Lower lobe of right lung (tissue), 2 donors: ENCODE data around the gene USP25. TPM values are rescaled to one million over a fixed set of nuclear protein-coding genes. Genes with fewer than 3 reads are reported as not detected.

Experiments
- ATAC-seq, 2 donors: fragments of 200-7000 bp; cut with Tn5 transposase; one replicate each; pipeline ENCODE4 v1.9.1; 2020 to 2022; ENCODE audit warnings: mild to moderate bottlenecking in 2 of 2, moderate library complexity in 2 of 2
- DNase-seq: peaks from one replicate; pipeline ENCODE4 v3.0.0-alpha.2; 2020
- H3K27ac ChIP-seq: fragments of 200-600 bp; one replicate; pipeline ENCODE4 v1.8.0; 2022
- H3K27me3 ChIP-seq: fragments of 200-600 bp; one replicate; pipeline ENCODE4 v1.8.0; 2022; ENCODE audit warnings: low read depth
- H3K36me3 ChIP-seq: fragments of 200-600 bp; one replicate; pipeline ENCODE4 v1.8.0; 2022; ENCODE audit warnings: mild to moderate bottlenecking
- H3K4me1 ChIP-seq: fragments of 200-600 bp; one replicate; pipeline ENCODE4 v1.8.0; 2022
- H3K4me3 ChIP-seq: fragments of 200-600 bp; one replicate; pipeline ENCODE4 v1.8.0; 2022; ENCODE audit warnings: mild to moderate bottlenecking
- H3K9me3 ChIP-seq: fragments of 200-600 bp; one replicate; pipeline ENCODE4 v1.8.0; 2022
- intact Hi-C: fragments of 100-400 bp; cut with DNase I; formaldehyde crosslinking; loops from one replicate; pipeline ENCODE4 v1.11.0; 2022
- total RNA-seq: library from RNA; stranded (reverse); fragmentation: NEBNext Ultra II Directional; extraction: Animal tissue kit (Norgen Biotek cat#: 25700); gene quantifications from one replicate; pipeline ENCODE4 v1.2.1, GENCODE V29; 2021
- TF ChIP-seq, protein P1 (sequence below): fragments of 200-600 bp; IDR thresholded peaks from one replicate; pipeline ENCODE4 v1.8.0; 2022; ENCODE audit warnings: antibody characterized with exemption, mild to moderate bottlenecking
- donor health status: DM: no; HTN: yes; CAD: no; lungs with severe emphysema.

The USP25 gene
- total RNA-seq, 1 donor from 2014 or later = 74.4 TPM

DNA sequence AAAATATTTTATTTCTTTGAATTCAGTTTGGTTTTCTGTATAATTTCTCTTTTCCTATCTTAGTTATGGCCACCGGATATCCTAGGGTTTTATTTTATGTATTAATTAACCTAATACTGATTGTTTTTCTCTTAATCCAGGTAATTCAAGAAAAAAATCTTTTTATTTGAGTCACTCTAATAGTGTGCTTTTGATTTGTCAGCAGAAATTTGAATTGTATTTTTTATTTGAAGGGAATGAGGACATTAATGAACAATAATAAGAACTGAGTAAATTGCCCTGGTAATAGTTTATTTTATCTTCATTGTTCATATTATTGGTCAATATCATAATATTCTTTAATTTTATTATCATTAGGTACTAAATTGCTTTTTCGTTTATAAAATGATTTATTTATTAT is 120.1 kb downstream of the USP25 start:
- ATAC-seq = no peak
- no peak overlapping the region for H3K4me3 ChIP-seq
- H3K27ac ChIP-seq = no peak overlapping the region

DNA sequence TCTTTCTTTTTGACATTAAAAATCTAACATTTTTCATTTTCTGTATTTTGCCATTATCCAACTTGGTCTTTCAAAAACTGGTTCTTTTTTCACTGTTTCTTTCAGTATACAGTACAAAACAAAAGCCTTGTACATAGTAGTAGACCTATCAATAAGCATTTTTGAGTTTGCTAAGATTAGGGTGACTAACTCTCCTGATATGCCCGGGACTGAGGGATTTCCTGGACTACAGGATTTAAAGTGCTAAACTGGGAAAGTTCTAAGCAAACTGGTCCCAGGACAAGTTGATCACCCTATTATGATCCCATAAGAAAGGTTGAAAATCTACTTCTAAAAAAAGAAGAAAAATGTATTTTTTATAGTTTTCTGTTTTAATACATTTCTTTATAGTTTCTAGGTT is 120.9 kb downstream of the USP25 start:
- Histone ChIP-seq H3K9me3 (no peaks in the 10 kb centered on the region), H3K4me1 (no peaks in the 10 kb centered on the region), H3K36me3 (peaks cover 10% of the 10 kb centered on the region), H3K27me3 (no peaks in the 10 kb centered on the region), H3K4me3 (no peak overlapping the region), H3K27ac (no peak overlapping the region)
- TF ChIP-seq, protein P1, sequence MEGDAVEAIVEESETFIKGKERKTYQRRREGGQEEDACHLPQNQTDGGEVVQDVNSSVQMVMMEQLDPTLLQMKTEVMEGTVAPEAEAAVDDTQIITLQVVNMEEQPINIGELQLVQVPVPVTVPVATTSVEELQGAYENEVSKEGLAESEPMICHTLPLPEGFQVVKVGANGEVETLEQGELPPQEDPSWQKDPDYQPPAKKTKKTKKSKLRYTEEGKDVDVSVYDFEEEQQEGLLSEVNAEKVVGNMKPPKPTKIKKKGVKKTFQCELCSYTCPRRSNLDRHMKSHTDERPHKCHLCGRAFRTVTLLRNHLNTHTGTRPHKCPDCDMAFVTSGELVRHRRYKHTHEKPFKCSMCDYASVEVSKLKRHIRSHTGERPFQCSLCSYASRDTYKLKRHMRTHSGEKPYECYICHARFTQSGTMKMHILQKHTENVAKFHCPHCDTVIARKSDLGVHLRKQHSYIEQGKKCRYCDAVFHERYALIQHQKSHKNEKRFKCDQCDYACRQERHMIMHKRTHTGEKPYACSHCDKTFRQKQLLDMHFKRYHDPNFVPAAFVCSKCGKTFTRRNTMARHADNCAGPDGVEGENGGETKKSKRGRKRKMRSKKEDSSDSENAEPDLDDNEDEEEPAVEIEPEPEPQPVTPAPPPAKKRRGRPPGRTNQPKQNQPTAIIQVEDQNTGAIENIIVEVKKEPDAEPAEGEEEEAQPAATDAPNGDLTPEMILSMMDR = no peak
- DNase-seq (no peak), ATAC-seq (peak in 1 of 2 donors; percentile 49)
- intact Hi-C loops = no loop called here

More for the DNA sequence above, 120.1 kb downstream of the USP25 start:
- Histone ChIP-seq H3K4me1 (no peaks in the 10 kb centered on the region), H3K9me3 (no peaks in the 10 kb centered on the region), H3K27me3 (no peaks in the 10 kb centered on the region), H3K36me3 (peaks cover 10% of the 10 kb centered on the region)
- DNase-seq = no peak
- intact Hi-C loops = loop anchor here (10.0 kb wide), 1 partner anchor 115 kb away; no protein-coding TSS in a partner anchor
- TF ChIP-seq, protein P1 = no peak

DNA sequence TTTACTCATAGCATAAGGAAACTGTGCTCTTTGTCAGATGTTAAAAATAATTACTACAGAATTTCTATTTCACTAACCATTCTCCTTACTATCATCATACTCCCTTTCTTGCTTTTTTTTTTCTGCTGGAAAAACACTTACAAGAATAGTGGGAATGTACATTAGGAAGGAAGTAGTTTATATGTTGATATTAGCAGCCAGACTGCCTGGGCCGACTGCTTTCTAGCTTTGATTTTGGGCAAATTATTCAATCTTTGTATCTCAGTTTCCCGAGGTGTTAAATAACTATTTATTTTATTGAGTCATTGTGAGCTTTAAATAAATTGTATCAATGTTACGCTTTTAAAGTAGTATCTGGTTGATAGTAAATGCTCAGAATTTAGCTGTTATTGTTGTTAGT is 122.4 kb downstream of the USP25 start:
- TF ChIP-seq, protein P1 = no peak
- intact Hi-C loops = no loop called here
- H3K36me3 ChIP-seq = peaks cover 10% of the 10 kb centered on the region
- ATAC-seq (no peak), DNase-seq (no peak)
- H3K27me3 ChIP-seq = no peaks in the 10 kb centered on the region
- H3K4me3 ChIP-seq = no peak overlapping the region
- no peaks in the 10 kb centered on the region for H3K4me1 ChIP-seq
- H3K9me3 ChIP-seq = no peaks in the 10 kb centered on the region
- no peak overlapping the region for H3K27ac ChIP-seq

DNA sequence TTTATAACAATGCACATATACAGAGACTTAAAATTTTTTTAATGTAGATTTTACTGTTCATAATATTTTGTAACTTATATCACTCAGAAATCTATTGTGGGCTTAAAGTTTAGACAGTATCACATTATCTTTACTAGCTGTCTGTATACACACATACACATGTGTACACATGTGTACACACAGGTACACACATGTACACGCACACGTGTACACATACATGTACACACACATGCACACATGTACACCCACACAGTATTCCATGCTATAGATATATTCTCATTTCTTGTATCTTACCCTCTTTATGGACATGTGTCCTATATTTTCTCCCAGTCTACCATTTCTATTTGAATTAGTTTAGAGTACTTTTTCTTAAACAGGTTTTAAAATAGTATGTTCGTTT is 123.3 kb downstream of the USP25 start:
- H3K4me1 ChIP-seq = no peaks in the 10 kb centered on the region
- no peak overlapping the region for H3K4me3 ChIP-seq
- DNase-seq = no peak
- no peaks in the 10 kb centered on the region for H3K27me3 ChIP-seq
- no peaks in the 10 kb centered on the region for H3K9me3 ChIP-seq
- peaks cover 8% of the 10 kb centered on the region for H3K36me3 ChIP-seq
- TF ChIP-seq, protein P1 = no peak
- intact Hi-C loops = no loop called here
- ATAC-seq = no peak
- no peak overlapping the region for H3K27ac ChIP-seq

DNA sequence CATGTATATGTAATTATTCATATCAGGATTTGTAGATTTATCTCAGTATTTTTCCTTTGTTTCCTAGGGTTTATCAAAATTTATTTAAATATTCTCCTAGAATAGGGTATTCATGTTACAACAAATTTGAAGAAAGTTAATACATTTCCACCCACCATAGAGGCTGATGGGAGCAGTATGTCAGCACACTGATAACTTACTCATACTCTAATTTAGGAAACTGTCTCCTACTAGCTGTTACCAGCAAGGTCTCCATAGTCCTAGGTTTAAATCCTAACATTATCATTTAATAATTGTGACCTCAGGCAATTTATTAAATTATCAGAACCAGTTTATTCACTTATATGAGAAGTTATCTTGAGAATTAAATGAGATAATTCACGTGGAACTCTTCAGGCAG is 127.0 kb downstream of the USP25 start:
- intact Hi-C loops = no loop called here
- TF ChIP-seq, protein P1 = no peak

DNA sequence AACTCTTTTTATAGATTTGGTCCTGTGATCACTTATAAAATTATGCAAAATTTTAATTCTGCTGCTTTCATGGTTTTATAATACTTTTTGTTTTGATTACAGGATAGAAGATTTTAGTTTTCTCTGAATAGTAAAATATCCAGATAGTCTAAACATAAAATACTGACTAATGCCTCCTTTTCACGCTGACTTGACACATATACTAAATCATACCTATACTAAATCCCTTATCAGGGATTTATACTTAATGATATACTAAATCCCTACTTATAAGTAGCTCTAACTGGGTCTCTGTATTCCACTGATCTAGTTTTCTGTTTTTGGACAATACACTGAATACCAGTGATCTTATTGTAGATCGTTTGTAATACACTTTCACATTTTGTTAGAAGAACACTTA is 128.0 kb downstream of the USP25 start:
- no peak for ATAC-seq
- DNase-seq = no peak
- intact Hi-C loops = no loop called here
- Histone ChIP-seq H3K36me3 (peaks cover 5% of the 10 kb centered on the region), H3K4me1 (no peaks in the 10 kb centered on the region), H3K9me3 (no peaks in the 10 kb centered on the region), H3K27me3 (no peaks in the 10 kb centered on the region), H3K27ac (no peak overlapping the region), H3K4me3 (no peak overlapping the region)
- TF ChIP-seq, protein P1 = no peak

More for the DNA sequence above, 127.0 kb downstream of the USP25 start:
- ATAC-seq (no peak), DNase-seq (no peak)
- Histone ChIP-seq H3K4me1 (no peaks in the 10 kb centered on the region), H3K4me3 (no peak overlapping the region), H3K27ac (no peak overlapping the region), H3K9me3 (no peaks in the 10 kb centered on the region), H3K36me3 (peaks cover 6% of the 10 kb centered on the region), H3K27me3 (no peaks in the 10 kb centered on the region)
